GM21390 (cell line): ENCODE measurements around the gene SMC3.

ENCODE experiments used
- ATAC-seq: cut with Tn5 transposase; IDR thresholded peaks from one replicate; pipeline ENCODE4 v1.9.1; 2021; ENCODE audit not compliant: unreplicated experiment

SMC3 gene

DNA sequence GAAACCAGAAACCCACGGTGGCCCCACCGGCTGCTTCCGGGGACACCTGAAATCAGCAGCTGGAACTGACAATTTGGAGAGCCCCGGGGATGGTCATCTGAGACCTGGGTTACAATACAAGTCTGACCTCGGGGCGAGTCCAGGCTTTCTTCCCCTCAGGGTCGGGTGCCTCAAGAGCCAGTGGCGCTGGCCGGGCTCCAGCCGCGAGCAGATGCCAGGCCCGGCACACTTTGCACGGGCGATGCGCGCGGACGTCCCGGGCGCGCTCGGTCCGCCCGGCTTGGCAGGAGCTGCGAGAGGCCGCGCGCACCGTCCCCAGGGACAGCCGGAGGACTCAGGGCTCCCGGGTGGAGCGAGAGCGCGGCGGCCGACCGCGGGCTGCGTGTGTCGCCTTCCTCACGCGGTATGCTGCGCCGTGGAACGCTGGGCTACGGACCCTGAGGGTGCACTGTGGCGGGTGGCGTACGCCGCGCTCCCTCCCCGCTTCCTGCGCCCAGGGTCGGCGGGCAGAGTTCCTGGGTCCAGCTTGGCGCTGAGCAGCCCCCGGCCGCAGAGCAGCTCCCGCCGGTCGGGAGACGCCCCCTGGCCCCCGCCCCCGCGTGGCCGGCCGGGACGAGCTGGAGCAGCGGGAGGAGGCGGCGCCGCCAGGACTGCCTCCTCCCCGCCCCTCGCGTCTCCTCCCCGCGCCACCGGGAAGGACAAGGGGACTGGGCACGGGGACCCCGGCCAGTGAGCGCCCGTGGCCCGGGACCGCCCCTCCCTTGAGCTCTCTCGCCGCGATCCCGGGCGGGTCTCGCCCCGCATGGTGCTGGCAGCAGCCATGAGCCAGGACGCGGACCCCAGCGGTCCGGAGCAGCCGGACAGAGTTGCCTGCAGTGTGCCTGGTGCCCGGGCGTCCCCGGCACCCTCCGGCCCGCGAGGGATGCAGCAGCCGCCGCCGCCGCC lies 76.4 kb downstream of the SMC3 start, which contains the start of gene RBM20:
RBM20 (plus strand) TSS at position 684 of the 945 bp plus-strand sequence; CDS start at position 803, 119 bp downstream.
- ATAC-seq = peak; percentile 56

DNA sequence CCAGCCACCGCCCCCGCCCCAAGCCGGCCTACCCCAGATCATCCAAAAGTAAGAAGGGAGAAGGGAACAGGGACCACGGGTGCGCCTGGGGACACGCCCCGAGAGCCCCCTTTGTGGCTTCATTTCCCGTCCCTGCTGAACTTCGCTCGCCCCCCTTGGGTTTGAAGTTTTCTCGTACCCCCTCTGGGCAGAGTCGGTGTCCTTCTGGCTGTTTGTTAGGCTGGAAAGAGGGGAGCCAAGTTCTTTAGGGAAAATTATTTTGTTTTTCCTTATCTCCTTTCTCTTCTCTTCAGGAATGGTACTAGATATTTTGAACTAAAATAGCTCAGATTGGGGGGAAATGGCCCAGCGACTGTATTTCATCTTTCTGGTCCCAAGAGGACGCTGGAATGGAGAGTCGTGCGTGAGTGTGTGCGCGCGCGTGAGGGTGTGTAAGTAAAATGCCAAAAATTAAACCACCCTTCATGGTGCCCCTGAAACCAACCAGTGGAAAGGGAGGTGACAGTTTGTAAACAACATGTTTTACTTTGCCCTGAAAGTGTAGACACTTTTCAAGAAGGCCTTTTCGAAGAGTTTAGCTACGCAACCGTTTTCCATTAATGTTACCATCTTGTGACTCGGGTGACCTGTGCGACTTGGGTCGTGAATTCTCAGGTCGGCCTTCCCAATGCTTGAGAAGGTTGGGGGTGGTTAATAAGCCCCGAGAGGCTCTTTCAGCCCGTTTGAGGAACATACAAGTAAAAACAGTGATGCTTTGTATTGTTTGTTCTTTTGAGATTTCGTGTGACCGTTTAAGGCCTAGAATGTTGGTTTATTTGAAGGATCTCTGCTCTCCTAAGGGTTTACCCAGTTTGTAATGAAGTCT lies 77.3 kb downstream of the SMC3 start:
- ATAC-seq = no peak

DNA sequence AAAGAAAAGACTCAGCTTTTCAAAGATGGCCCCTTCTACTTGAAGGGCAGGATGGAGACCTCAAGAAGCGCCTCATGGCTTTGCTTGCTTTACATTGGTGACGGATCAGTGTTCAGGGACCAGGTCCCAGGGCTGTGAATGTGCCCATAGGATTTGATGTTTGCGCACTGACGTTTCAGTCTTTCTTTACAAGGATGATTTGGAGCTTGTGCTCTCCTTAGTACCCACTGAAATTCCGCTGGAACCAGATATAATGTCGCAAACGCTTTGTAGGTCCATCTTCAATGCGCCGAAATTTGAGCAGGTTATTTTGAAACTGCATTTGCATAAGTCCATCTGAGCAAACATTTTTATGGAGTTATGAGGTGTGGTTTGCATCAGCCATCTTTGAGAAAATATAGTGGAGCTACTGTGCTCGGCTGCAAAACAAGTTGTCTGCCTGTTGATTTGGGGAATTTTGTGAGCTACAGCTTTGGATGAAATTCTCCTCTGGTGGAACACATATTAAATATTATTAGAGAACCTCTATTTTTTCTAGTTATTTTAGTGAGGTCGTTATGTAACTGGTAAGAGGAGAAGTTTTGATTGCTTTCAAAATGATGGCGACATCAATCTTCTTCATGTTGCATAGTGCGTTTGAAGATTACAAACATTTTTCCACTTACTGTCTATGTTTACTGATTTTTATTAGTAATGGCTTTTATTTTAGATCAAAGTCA lies 79.1 kb downstream of the SMC3 start:
- no peak for ATAC-seq

DNA sequence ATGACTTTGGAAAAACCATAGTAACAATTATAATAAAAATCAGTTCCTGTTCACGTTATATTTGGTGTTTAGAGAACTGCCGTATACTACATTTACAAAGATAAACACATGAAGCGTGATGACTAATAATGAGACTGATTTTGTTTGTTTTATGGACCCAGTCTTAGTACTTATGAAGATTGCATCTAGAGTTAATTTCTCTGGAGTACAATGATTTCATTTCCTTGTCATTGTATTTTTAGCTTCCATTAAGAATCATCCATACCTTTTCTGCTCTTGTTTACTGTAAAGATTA lies 79.6 kb downstream of the SMC3 start:
- ATAC-seq = no peak

DNA sequence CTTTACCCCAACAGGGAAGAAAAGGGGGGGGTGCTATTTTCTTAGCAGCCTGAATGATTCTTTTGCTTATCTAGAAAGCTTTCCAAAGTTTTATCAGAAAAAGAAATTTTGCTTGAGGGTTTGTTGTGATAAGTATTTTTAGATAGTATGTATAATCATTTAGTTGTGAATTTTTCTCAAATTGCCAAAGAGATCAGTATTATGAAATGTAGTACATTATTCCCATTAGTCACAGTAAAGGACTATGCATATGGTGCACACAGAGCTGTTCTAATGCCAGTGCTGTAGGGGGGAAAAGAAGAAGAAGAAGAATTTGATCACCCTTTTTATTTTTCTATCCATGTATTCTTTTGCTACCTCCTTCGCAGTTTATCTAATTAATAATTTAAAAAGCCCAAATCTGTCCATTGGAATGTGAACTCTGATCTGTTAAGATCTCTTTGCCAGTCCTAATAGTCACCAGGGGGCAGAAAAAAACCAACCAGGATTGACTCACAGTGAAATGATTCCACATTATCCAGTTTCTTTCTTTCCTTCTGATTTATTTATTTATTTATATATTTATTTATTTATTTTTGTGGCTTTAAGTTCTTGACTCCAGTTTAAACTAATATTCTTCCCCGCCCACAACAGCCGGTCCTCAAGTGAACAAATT lies 81.3 kb downstream of the SMC3 start:
- no peak for ATAC-seq

DNA sequence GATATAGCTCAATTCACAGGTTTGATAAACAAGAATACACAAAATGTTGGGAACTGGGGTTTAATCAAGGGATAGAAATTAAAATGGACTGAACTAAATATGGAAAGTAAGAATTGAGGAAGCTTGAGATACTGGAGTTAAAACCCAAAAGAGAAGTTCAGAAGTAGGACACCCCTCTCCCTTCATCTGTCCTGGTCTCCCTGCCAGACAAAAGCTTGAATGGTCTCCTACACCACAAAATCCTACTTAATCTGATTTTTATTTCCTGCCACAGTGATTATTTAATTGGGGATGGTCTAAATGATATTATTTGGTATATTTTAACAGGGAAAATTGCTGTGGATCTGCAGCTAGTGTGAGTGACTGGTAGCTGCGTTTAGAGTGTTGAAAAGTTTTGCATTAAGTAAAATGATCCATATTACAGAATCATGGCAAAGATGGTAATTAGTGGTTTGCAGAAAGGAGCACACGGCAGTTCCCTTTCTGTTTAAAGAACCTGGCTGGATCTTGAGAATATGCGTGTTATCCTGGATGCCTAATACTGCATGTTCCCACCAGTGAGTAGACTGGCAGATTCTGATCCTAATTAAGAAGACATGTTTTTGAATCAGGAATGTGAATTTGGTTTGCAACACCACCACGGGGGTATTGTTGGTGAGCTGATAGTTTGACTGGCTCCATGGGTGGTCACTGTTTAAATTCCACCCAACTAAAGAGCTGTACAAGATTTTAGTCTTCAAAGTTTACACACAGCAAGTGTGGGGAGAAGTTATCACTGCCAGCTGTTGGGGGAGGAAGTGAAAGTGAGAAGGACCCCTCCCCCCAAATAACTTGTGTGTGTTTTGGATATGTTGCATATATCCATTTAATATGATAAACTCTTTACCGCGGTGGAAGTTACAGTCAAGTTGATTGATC lies 82.1 kb downstream of the SMC3 start:
- ATAC-seq = no peak

DNA sequence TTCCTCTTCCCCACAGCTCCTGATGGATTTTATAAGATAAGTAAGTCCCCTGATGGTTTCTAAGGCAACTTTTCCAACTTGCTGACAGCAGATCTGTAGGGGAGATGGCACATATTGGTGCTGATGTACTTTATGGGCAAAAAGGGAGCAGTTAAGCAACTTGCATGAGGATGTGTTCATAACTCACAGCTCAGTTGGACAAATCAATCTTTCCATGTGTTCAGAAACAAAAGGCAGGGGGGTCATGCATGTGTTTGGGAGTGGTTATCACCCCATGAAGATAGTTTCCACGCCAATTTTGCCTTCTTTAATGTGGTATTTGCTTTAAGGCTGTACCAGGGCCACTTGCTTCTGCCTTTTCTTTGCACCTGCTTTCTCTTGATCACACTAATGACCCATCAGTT lies 82.8 kb downstream of the SMC3 start:
- ATAC-seq = no peak

DNA sequence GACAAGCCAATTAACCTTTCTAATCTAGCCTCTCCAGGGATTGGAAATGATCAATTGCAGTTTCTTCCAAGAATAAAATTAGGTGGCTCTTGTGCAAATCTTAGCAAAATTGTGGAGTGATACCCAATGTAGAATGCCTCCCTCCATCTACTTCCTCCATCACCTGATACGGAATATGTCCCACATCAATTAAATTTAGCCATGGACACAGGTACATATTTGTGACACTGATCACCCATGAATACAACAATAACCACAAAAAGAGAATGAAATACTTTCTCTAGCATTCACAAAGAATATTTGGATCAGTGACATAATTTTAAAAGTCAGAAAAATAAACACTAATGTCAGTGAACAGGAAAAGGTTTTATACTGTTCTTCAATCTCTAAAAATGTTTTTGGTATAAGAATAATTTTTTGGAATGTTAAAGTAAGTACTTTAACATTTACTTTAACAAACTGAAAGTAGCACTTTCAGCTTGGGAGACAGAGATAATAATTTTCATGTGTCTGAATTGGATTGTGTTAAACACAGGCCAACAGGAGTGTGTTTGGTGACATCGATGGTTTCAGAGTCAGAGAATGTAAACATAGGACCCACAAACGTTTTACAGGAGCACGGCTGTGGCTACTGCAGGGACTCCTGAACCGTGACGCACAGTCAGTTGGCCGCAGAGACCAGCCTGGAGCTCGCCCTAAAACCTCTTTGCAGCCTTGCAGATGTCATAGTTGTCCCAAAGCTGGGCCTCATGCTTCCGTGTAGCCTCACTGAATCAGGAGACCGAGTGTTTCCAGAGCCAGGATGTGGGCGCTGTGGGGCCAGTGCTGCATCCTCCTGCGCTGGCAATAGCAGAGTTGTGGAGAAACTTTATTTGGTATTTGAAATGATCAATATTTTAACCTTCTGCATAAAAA lies 83.8 kb downstream of the SMC3 start:
- peak; percentile 85 for ATAC-seq

DNA sequence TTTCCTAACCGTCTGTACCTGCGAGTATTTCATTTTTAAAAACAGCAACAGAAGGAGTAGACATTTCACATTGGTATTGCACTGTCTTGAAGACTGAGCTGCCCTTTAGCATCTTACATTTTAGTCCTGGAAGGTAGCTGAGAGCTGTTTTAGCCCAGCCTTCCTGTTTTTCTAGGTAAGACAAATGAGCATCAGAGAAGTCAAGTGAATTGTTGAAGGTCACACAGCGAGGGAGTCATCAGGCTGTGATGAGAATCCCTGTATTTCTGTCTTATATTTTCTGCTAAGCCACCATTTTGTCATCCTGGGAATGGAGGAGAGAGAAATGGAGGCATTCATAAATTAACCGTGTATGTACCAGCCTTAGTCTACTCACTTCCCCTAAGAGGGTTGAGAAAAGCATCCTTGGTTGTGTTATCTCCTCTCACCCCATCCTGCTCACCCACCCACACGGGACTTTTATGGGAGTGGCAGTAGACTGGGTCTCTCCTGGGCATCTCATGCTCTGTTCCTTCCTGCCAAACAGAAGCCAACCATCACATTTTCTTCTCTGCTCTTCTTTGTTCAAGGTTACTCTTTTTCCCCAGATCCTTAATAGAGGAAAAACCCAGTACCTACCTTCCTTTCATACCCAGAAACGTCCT lies 85.1 kb downstream of the SMC3 start:
- ATAC-seq = no peak
